RWPE1 (cell line): Measurements from ENCODE around the gene ITPR3.

Source experiments
- CTCF ChIA-PET: fragments of 350-600 bp; sonication (Branson Sonifier 250); formaldehyde crosslinking; extraction: SDS; loops from one replicate; lab custom pipeline; 2021; lab: Yijun Ruan, JAX
- POLR2A ChIA-PET: fragments of 400-600 bp; formaldehyde crosslinking; extraction: SDS; loops from one replicate; lab custom pipeline; 2020; ENCODE audit warnings: antibody characterized with exemption; ENCODE audit not compliant: low non-redundant PET; lab: Yijun Ruan, JAX
- DNase-seq: peaks from one replicate; pipeline ENCODE4 v3.0.0; 2012; ENCODE audit warnings: low spot score
- H3K27ac ChIP-seq: fragments of 450-650 bp; 2 replicates; pipeline ENCODE4 v1.5.1; 2017
- TF ChIP-seq, protein P1 (sequence below): fragments of 450-650 bp; conservative IDR thresholded peaks from 2 replicates; pipeline ENCODE4 v1.5.1; 2017; ENCODE audit warnings: low read depth, mild to moderate bottlenecking

The ITPR3 gene

DNA sequence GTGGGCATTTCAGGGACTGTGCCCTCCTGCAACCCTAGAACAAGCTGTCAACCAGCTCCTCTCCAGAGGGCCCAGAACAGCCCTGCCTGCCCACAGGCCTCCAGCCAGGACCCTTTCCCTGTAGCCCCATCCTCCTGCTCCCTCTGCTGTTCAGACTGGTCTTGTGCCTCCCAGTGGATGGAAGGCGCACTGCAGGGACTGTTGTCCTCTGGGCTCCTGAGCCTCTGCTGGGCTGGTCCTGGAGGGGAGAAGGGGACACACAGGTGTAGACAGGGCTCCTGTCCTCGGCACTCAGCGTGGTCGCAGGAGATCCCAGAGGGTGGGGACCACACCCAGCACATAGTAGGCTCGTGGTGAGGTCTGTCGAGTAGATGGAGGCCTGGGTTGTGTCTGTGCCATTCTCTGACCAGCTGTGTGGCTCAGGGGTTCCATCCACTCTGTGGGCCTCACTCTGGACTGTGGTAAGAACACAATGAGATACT, 11.5 kb downstream of the ITPR3 start:
- H3K27ac ChIP-seq = peak overlapping the region; percentile 88
- POLR2A ChIA-PET = no interaction called here
- TF ChIP-seq, protein P1, sequence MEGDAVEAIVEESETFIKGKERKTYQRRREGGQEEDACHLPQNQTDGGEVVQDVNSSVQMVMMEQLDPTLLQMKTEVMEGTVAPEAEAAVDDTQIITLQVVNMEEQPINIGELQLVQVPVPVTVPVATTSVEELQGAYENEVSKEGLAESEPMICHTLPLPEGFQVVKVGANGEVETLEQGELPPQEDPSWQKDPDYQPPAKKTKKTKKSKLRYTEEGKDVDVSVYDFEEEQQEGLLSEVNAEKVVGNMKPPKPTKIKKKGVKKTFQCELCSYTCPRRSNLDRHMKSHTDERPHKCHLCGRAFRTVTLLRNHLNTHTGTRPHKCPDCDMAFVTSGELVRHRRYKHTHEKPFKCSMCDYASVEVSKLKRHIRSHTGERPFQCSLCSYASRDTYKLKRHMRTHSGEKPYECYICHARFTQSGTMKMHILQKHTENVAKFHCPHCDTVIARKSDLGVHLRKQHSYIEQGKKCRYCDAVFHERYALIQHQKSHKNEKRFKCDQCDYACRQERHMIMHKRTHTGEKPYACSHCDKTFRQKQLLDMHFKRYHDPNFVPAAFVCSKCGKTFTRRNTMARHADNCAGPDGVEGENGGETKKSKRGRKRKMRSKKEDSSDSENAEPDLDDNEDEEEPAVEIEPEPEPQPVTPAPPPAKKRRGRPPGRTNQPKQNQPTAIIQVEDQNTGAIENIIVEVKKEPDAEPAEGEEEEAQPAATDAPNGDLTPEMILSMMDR = no peak; the same call in 1 of the 2 replicates
- CTCF ChIA-PET = interaction anchor here (0.6 to 2.2 kb wide), 6 partner anchors 11 to 46 kb away, joined by 3 to 17 read pairs (median 4); partner anchors contain the start of gene ITPR3
- no peak for DNase-seq

DNA sequence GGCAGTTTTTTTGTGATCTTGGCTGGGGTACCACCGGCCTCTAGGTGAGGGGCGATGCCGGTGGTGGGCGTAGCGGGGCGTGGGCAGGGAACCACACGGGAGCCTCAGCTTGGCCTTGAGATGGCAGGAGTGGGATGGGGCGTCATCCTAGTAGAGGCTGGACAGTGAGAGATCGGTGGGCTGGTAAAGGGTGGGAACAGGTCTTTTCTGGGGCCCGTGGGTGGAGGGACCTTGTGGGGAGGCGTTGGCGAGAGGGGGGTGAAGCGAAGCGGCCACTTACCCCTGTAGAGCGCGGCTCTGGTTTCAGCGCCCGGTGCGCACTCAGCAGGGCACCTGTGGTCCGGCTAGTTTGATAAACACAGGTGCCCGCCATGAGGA, 12.0 kb downstream of the ITPR3 start:
- CTCF ChIA-PET = interaction anchor here (0.6 to 2.2 kb wide), 3 partner anchors 11 to 33 kb away, joined by 4 to 17 read pairs (median 6); partner anchors contain the start of gene ITPR3
- TF ChIP-seq, protein P1 = no peak
- POLR2A ChIA-PET = interaction anchor here (0.8 kb wide), 1 partner anchor 29 kb away, joined by 3 read pairs; no protein-coding TSS in a partner anchor
- no peak for DNase-seq
- peak overlapping the region; percentile 88 for H3K27ac ChIP-seq

DNA sequence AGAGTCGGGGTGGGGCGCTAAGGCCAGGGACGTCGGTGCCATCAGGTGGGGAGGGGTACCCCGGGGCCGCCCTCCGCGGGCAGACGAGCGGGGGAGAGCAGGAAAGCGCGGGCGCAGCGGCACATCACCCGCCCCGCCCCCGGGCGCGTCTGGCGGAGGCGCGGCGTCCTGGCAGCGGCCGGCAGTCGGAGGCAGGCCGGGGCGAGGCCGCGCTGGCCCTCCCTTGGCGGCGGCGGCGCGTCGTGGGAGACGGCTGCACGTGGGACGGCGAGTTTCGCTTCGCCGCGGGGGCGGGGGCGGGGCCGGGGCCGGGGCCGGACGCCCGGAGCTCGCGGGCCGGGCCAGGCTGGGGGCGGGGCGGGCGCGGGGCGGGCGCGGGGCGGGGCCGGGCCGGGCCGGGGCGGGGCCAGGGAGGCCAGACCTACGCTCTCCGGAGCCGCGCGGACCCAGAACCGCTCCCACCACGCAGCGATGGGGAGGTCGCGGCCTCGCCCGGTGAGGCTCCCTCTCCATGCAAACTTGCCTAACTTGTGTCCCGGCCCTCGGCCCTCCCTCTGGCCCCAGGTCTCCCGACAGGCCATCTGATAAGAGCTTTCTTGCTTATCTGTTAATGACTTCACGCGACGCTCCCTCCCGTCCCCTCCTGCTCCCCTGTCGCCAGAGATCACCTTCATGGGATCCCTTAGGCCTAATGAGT, 12.5 kb downstream of the ITPR3 start:
- H3K27ac ChIP-seq = peak overlapping the region; percentile 88
- peak; percentile 75 for DNase-seq
- ChIA-PET POLR2A (interaction anchor here (0.8 kb wide), 1 partner anchor 28 kb away, joined by 3 read pairs; no protein-coding TSS in a partner anchor), CTCF (interaction anchor here (0.6 to 2.2 kb wide), 2 partner anchors 12 to 33 kb away, joined by 4 to 17 read pairs; partner anchors contain the start of gene ITPR3)
- TF ChIP-seq, protein P1 = no peak

DNA sequence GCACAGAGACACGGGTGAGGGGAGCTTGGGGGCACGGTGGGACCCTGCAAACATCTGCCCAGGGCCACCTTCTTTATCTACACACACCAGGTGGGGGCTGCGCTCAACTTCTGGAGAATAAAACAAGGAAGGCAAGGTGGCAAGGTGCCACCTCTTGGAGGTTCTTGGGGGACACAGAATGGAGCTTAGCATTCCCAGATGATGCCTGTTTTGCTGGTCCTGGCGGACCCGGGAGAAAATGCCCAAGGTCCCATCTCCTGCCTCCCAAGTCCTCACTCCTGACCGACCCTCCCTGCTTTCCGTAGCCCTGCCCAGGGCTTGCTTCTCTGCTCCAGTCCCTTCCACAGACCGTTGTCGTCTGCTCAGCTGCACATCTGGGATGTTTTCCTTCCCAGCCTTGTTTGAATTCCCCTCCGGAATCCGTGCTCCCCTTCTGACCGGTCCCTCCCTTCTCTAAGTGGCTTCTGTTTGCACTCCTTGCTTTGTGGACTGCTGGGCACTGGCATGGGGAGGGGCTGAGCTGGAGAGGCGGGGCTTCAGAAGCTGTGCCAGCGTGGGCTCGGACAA, 13.1 kb downstream of the ITPR3 start:
- DNase-seq = no peak
- ChIA-PET POLR2A (no interaction called here), CTCF (interaction anchor here (0.5 kb wide), 1 partner anchor 143 kb away, joined by 3 read pairs; no protein-coding TSS in a partner anchor)
- H3K27ac ChIP-seq = peak overlapping the region; percentile 88
- TF ChIP-seq, protein P1 = no peak

DNA sequence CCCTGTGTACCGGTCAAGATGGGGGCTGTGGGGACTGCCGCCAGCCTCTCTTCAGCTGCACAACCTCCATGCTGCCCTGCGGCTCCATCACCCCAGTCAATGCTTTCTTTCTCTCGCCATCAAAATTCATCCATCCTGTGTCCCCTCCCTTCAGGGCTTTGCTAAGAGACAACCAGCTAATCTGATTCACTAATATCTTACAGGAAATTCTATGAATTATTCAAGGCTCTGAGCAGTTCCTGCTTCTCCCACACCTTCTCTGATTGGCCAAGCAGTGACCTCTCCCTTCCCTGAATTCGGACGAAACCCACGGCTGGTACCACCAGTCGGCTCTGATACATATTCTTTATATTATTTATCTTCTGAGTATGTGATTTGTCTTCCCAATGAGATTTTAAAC, 13.8 kb downstream of the ITPR3 start:
- peak overlapping the region; percentile 88 for H3K27ac ChIP-seq
- no peak for DNase-seq
- POLR2A ChIA-PET = no interaction called here
- TF ChIP-seq, protein P1 = no peak
- CTCF ChIA-PET = no interaction called here

DNA sequence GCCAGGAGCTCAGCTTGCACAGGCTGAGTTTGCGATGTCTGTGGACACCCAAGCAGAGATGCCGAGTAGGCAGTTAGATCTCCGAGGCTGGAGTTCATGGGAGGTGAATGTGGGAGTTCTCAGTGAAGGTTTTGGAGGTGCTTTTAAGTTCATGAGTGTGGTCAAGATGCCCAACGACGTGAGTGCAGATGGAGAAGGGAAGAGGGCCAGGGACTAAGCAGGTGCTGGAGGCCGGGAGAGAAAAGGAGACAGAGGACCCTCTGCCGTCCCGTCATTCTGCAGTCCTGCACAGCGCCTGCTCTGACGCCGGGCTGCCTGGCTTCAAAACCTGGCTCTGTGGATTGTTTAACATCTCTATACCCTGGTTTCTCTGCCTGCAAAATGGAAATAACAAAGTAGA, 15.5 kb downstream of the ITPR3 start:
- ChIA-PET CTCF (interaction anchor here (0.6 kb wide), 1 partner anchor 8 kb away, joined by 4 read pairs; no protein-coding TSS in a partner anchor), POLR2A (no interaction called here)
- TF ChIP-seq, protein P1 = no peak
- no peak for DNase-seq
- peak overlapping the region; percentile 50 for H3K27ac ChIP-seq
